ENCODE measurements around the gene ZNF597.
"Not testable (repeated sequence)": the region's sequence is repeated elsewhere in the genome, so short reads cannot be mapped to it uniquely, and the experiment has no call there.

ZNF597 gene

DNA sequence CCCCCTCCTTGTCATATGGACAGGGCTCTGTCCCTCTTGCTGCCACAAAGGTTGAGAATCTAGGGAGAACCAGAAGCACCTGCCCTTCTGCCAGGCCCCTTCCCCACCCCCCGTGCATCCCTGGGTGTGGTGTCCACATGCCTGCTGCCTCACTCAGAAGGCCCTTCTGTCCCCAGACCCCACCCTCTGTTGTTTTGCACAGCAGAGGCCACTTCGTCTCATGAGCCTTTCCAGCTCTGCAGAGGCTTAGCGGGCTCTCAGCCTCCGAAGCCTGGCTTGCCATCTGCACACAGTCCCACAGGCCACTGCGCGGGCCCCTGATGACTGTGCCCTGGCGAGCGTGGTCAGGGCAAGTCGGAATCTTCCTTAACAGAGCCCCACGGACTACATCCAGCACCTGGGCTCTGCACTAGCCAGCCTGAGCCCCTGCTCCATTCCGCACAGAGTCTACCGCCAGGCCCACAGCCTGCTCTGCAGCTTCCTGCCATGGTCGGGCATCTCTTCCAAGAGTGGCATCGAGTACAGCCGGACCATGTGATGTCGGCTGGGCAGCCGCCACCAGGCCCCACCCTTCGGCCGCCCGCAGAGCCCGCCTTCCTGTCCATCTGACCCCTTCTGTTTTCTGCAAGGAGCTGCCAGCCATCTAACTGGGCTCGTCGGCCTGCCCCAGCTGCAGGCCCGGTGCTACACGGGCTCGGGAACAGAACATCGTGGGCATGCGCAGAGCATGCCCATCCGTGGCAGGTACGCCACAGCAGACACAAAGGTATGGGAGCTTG lies 41.2 kb upstream of the ZNF597 start:
- H3K36me3 ChIP-seq (ENCODE audit: insufficient read depth, low read length), result peaks cover 54% of the 10 kb centered on the region

DNA sequence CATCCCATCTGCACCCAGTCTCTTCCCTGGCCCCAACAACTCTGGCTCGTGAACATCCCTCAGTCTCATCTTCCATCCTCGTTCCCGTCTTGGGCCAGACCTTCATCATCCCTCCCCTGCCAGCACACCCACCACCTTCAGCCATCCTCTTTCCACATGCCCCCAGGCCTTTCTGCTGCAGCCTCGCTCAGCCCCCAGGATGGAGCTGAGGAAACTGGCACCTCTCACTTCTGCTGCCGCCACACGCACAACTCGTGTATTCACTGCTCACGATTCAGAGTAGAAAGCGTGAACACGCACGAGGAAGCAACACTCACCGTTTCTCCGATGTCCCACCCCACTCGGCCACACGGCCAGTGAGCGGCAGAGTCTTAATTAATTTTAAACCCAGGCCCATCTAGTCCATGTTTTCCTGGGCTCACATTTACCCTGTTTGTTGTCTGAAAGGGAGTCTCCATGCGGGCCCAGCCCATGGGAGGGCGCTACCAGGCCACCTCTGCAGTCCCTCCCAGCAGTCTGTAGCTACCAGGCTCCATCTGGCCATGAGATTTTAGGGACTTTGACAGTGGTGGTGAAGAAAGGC lies 39.4 kb upstream of the ZNF597 start:
- WGBS, result 96% methylated on average over 18 of the region's 18 CpGs
- Histone ChIP-seq H3K4me1 (ENCODE audit: insufficient read depth, low read length) (peaks cover 10% of the 10 kb centered on the region), H3K36me3 (ENCODE audit: insufficient read depth, low read length) (peaks cover 62% of the 10 kb centered on the region), H3K27ac (ENCODE audit: low read depth, low read length) (no peak overlapping the region), H3K27me3 (ENCODE audit: insufficient read depth, low read length) (no peaks in the 10 kb centered on the region), H3K9me3 (ENCODE audit: insufficient read depth, low read depth, low read length) (no peaks in the 10 kb centered on the region), H3K9ac (ENCODE audit: low read depth, low read length) (no peak overlapping the region), H3K4me3 (ENCODE audit: low read length) (no peak overlapping the region)

More for the DNA sequence above, 41.2 kb upstream of the ZNF597 start:
- Histone ChIP-seq H3K27ac (ENCODE audit: low read depth, low read length) (no peak overlapping the region), H3K27me3 (ENCODE audit: insufficient read depth, low read length) (no peaks in the 10 kb centered on the region), H3K4me3 (ENCODE audit: low read length) (no peak overlapping the region), H3K4me1 (ENCODE audit: insufficient read depth, low read length) (peaks cover 10% of the 10 kb centered on the region), H3K9ac (ENCODE audit: low read depth, low read length) (no peak overlapping the region), H3K9me3 (ENCODE audit: insufficient read depth, low read depth, low read length) (no peaks in the 10 kb centered on the region)
- WGBS, result 95% methylated on average over 30 of the region's 30 CpGs

DNA sequence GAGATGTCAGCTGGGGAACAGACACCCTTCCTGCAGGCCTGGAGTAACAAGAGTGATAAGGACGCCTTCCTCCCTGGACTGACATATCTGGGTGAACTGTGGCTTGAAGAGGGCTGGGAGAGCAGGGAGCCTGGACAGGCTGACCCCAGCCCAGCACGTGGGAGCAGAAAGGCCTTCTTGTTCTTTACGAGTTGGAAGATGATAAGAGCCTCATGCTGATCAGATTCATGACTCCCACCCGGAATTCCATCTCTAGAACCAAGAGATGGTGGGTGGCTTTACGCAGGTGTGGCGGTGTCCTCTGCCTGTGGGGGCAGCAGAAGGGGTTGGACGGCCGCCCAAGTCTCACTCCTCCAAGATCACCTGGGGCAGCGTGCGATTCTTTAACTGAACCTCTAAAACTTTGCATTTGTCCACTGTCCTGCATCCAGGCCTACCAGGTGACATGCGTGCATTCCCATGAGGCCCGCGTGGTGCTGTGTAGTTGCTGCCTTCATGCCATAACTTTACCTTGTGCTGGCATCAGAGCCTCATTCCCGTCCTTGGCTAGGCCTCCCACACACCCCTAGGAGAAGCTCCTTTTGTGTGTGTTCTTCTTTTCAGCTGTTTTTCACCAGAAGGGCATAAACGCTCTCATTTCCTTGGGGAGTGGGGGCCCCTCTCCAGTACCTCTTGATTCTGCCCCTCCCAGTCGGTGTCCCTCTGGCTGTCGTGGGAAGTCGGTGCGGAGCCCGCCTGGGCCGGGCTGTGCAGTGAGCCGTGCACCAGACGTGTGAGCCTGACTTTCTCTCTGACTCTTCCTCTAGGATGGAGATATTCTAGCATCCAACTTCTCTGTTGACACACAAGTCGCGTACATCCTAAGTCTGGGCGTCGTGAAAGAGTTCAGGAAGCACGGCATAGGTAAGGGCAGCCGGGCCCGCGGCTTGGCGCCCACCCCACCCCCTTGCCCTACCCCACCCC lies 38.7 kb upstream of the ZNF597 start:
- Histone ChIP-seq H3K36me3 (ENCODE audit: insufficient read depth, low read length) (peaks cover 62% of the 10 kb centered on the region), H3K4me1 (ENCODE audit: insufficient read depth, low read length) (peaks cover 10% of the 10 kb centered on the region), H3K9me3 (ENCODE audit: insufficient read depth, low read depth, low read length) (no peaks in the 10 kb centered on the region), H3K4me3 (ENCODE audit: low read length) (no peak overlapping the region), H3K9ac (ENCODE audit: low read depth, low read length) (no peak overlapping the region), H3K27ac (ENCODE audit: low read depth, low read length) (peak overlapping the region; percentile 46; the same call in 1 of the 2 replicates), H3K27me3 (ENCODE audit: insufficient read depth, low read length) (no peaks in the 10 kb centered on the region)
- 96% methylated on average over 32 of the region's 32 CpGs for WGBS

DNA sequence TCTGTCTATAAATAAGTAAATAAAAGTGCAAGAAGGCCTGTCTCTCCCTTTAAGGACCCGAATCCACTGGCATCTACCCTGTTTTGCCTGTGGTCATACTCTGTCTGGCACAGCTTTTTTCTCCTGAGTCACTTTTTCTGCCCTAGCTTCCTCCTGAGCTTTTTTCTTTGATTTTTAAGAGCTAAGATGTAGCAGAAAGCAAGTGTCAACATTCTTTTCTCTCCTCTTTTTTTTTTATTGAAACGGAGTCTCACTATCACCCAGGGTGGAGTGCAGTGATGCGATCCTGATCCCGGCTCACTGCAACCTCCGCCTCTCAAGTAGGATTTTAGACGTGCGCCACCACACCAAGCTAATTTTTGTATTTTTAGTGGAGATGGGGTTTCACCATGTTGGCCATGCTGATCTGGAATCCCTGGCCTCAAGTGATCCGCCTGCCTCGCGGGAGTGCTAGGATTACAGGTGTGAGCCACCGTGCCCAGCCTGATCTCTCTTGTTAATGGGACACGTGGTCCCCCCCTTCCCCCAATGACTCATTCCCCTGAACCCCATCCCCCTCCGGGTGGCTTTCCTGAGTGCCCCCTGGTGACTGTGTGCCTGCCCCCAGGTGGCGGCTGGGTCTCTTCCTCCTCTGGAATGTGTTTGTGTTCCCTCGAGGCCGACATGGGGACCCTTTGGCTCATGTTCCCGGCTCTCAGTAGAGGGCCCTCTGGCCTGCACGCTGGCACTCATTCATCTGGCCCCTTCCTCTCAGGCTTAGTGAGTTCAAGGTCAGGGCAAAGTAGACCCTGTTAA lies 37.8 kb upstream of the ZNF597 start:
- 69% methylated on average over 18 of the region's 18 CpGs for WGBS
- Histone ChIP-seq H3K9me3 (ENCODE audit: insufficient read depth, low read depth, low read length) (no peaks in the 10 kb centered on the region), H3K27me3 (ENCODE audit: insufficient read depth, low read length) (no peaks in the 10 kb centered on the region), H3K9ac (ENCODE audit: low read depth, low read length) (no peak overlapping the region), H3K27ac (ENCODE audit: low read depth, low read length) (peak overlapping the region; percentile 46; the same call in 1 of the 2 replicates), H3K4me3 (ENCODE audit: low read length) (no peak overlapping the region), H3K4me1 (ENCODE audit: insufficient read depth, low read length) (peaks cover 10% of the 10 kb centered on the region), H3K36me3 (ENCODE audit: insufficient read depth, low read length) (peaks cover 61% of the 10 kb centered on the region)

DNA sequence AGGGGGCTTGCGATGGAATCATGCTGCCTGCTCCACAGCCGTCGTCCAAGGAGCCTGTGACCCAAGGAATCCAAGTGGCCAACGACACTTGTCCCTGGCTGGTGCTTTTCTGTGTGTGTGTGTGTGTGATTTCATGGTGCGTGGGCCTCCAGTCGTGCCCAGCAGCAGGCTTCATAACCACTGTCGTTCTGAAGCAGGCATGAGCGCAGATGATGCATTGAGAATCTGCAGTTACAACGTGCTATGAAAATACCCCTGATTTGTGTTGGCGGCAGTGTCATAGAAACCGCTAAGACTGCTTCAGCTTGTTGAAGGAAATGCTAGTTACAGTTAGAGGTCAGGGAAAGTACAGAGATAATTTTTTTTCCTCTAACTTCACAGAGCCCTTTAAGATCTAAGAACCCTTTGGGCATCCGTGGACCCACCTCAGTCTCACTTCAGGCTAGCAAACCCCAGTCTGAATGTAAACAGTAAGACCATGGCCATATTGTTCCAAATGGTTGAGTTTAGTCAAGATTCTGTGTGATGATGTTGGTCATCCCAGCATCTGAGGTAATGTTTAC lies 36.4 kb upstream of the ZNF597 start:
- Histone ChIP-seq H3K4me1 (ENCODE audit: insufficient read depth, low read length) (peaks cover 10% of the 10 kb centered on the region), H3K4me3 (ENCODE audit: low read length) (no peak overlapping the region), H3K9ac (ENCODE audit: low read depth, low read length) (no peak overlapping the region), H3K9me3 (ENCODE audit: insufficient read depth, low read depth, low read length) (no peaks in the 10 kb centered on the region), H3K36me3 (ENCODE audit: insufficient read depth, low read length) (peaks cover 47% of the 10 kb centered on the region), H3K27ac (ENCODE audit: low read depth, low read length) (no peak overlapping the region), H3K27me3 (ENCODE audit: insufficient read depth, low read length) (no peaks in the 10 kb centered on the region)
- 96% methylated on average over 12 of the region's 12 CpGs for WGBS

DNA sequence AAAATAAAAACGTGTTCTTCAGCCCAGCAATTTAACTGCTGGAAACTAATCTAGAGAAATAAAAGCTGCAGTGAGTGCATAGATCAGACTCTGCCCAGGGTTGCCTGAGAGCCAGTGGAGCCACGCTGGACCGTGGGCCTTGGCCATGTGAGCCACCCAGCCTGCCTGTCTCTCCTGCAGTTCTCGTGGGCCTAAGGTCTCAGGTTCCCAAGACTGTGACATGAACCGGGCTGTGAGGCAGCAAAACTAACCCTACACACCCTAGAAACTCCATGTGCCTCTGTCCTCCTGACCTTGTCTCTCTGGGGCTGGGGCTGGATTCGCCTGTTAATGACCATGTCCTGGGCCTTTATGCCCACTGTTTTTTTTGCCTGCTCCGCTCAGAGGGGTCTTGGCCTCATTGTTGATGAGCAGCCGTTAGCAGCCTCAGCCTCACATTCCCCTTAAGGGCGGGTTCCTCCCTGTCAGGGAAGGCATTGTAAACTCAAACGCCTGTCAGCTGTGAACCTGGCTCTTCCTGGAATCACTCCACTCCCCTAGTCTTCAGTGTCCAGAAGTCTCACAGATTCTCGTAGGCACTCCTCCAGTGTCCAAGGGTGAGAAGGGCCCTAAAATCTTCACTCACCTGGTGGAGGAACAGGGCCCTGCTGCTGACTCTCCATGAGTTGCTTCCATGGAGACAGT lies 35.1 kb upstream of the ZNF597 start:
- H3K27me3 ChIP-seq (ENCODE audit: insufficient read depth, low read length), result no peaks in the 10 kb centered on the region
- H3K4me3 ChIP-seq (ENCODE audit: low read length), result no peak overlapping the region
- 91% methylated on average over 11 of the region's 11 CpGs for WGBS
- no peaks in the 10 kb centered on the region for H3K9me3 ChIP-seq (ENCODE audit: insufficient read depth, low read depth, low read length)
- H3K27ac ChIP-seq (ENCODE audit: low read depth, low read length), result no peak overlapping the region
- peaks cover 10% of the 10 kb centered on the region for H3K4me1 ChIP-seq (ENCODE audit: insufficient read depth, low read length)
- H3K36me3 ChIP-seq (ENCODE audit: insufficient read depth, low read length), result peaks cover 34% of the 10 kb centered on the region
- no peak overlapping the region for H3K9ac ChIP-seq (ENCODE audit: low read depth, low read length)

DNA sequence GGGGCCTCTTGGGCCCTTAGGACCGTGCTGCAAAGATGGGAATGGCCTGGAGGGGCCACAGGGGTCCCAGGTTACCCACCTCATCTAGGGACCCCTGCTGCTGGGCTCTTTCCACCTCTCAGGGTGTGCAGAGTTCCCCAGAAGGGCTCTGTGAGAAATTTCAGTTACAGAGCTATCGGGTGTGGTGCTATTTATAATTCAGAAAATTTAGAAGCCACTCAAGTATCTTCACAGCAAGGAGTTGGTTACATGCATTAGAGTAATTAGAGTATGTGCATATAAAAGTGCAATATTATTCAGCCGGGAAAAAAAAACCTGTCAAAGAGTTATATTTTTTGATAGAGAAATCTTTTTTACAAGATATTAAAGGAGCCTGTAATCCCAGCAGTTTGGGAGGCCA lies 33.1 kb upstream of the ZNF597 start:
- 80% methylated on average over 2 of the region's 3 CpGs for WGBS
- Histone ChIP-seq H3K4me3 (ENCODE audit: low read length) (no peak overlapping the region), H3K4me1 (ENCODE audit: insufficient read depth, low read length) (peaks cover 8% of the 10 kb centered on the region), H3K9ac (ENCODE audit: low read depth, low read length) (no peak overlapping the region), H3K27ac (ENCODE audit: low read depth, low read length) (no peak overlapping the region), H3K9me3 (ENCODE audit: insufficient read depth, low read depth, low read length) (no peaks in the 10 kb centered on the region), H3K27me3 (ENCODE audit: insufficient read depth, low read length) (no peaks in the 10 kb centered on the region), H3K36me3 (ENCODE audit: insufficient read depth, low read length) (peaks cover 17% of the 10 kb centered on the region)

DNA sequence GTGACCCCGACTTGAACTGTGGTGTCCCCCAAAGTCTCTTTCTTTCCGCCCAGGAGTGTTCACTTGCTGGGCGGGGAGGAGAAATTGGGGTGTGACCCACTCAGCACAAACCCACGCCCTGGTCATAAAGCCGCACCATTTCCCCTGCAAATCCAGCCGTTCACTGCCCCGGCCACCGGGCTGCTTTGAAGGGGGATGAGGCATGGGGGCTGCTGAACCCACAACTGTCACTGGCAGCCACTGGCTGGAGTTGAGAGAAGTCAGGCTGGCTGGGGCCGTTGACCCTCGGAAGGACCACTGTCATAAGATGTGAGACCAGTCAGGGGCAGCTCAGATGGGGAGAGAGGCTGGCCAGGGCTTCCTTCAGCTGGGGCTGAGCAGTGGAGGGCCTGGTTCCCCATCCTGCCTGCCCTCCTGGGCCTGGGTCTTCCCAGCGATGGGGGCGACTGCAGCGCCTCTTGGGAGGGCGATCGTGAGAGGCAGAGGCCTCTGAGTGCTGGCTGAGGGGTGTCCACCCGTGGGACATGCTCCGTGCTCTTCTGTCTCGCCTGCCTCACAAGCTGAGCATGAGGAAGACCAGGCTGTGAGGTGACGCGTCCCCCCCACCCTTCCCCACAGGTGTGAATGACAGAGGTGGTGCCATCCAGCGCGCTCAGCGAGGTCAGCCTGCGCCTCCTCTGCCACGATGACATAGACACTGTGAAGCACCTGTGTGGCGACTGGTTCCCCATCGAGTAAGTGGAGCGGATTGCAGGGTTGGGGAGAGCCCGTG lies 32.5 kb upstream of the ZNF597 start:
- no peaks in the 10 kb centered on the region for H3K9me3 ChIP-seq (ENCODE audit: insufficient read depth, low read depth, low read length)
- 96% methylated on average over 29 of the region's 29 CpGs for WGBS
- H3K27ac ChIP-seq (ENCODE audit: low read depth, low read length), result no peak overlapping the region
- H3K4me3 ChIP-seq (ENCODE audit: low read length), result no peak overlapping the region
- H3K36me3 ChIP-seq (ENCODE audit: insufficient read depth, low read length), result peaks cover 17% of the 10 kb centered on the region; the same call in 1 of the 2 replicates
- H3K9ac ChIP-seq (ENCODE audit: low read depth, low read length), result no peak overlapping the region
- no peaks in the 10 kb centered on the region for H3K27me3 ChIP-seq (ENCODE audit: insufficient read depth, low read length)
- peaks cover 2% of the 10 kb centered on the region for H3K4me1 ChIP-seq (ENCODE audit: insufficient read depth, low read length)

DNA sequence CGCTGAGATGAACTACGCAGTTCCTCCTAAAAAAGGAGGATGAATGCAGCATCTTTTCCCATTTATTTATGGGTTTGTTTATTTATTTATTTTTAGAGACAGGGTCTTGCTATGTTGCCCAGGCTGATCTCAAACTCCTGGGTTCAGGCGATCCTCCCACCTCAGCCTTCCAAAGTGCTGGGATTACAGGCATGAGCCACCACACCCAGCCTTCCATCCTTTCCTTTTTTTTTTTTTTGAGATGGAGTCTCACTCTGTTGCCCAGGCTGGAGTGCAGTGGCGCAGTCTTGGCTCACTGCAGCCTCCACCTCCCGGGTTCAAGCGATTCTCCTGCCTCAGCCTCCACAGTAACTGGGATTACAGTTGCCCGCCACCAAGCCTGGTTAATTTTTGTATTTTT lies 31.6 kb upstream of the ZNF597 start:
- 94% methylated on average over 7 of the region's 7 CpGs for WGBS
- H3K9ac ChIP-seq (ENCODE audit: low read depth, low read length); H3K27me3 ChIP-seq (ENCODE audit: insufficient read depth, low read length); H3K4me1 ChIP-seq (ENCODE audit: insufficient read depth, low read length); H3K9me3 ChIP-seq (ENCODE audit: insufficient read depth, low read depth, low read length); H3K27ac ChIP-seq (ENCODE audit: low read depth, low read length); H3K4me3 ChIP-seq (ENCODE audit: low read length): not testable (repeated sequence)
- H3K36me3 ChIP-seq (ENCODE audit: insufficient read depth, low read length), result peaks cover 14% of the 10 kb centered on the region; the same call in 1 of the 2 replicates

Measured in HUES64 (cell line).